Central memory CD8-positive, alpha-beta T cell (primary cell): Measurements from ENCODE around the gene BYSL.

ENCODE experiments used
- ATAC-seq: fragments of 150-1000 bp; cut with Tn5 transposase; replicated peaks from 2 replicates; pipeline ENCODE4 v1.10.0; 2022; ENCODE audit warnings: mild to moderate bottlenecking, moderate FRiP score, moderate number of reproducible peaks; ENCODE audit not compliant: poor library complexity, severe bottlenecking; ENCODE audit errors: extremely low read depth
- DNase-seq, 2 donors: peaks; one replicate each; pipeline ENCODE4 v3.0.0; 2021; ENCODE audit warnings: low spot score in 2 of 2
- H3K27ac Mint-ChIP-seq: one replicate; pipeline ENCODE4 v1.8.0; 2022; ENCODE audit warnings: low read depth, mild to moderate bottlenecking, moderate library complexity, mixed read lengths
- H3K27me3 Mint-ChIP-seq: one replicate; pipeline ENCODE4 v1.8.0; 2022; ENCODE audit warnings: mixed read lengths
- H3K36me3 Mint-ChIP-seq: one replicate; pipeline ENCODE4 v1.8.0; 2022; ENCODE audit warnings: mild to moderate bottlenecking, moderate library complexity, mixed read lengths; ENCODE audit not compliant: insufficient read depth
- H3K4me1 Mint-ChIP-seq: one replicate; pipeline ENCODE4 v1.8.0; 2022; ENCODE audit warnings: mixed read lengths
- H3K4me3 Mint-ChIP-seq: one replicate; pipeline ENCODE4 v1.8.0; 2022; ENCODE audit warnings: mild to moderate bottlenecking, moderate library complexity, mixed read lengths
- H3K9me3 Mint-ChIP-seq: one replicate; pipeline ENCODE4 v1.8.0; 2022; ENCODE audit warnings: mixed read lengths

BYSL gene, protein sequence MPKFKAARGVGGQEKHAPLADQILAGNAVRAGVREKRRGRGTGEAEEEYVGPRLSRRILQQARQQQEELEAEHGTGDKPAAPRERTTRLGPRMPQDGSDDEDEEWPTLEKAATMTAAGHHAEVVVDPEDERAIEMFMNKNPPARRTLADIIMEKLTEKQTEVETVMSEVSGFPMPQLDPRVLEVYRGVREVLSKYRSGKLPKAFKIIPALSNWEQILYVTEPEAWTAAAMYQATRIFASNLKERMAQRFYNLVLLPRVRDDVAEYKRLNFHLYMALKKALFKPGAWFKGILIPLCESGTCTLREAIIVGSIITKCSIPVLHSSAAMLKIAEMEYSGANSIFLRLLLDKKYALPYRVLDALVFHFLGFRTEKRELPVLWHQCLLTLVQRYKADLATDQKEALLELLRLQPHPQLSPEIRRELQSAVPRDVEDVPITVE

DNA sequence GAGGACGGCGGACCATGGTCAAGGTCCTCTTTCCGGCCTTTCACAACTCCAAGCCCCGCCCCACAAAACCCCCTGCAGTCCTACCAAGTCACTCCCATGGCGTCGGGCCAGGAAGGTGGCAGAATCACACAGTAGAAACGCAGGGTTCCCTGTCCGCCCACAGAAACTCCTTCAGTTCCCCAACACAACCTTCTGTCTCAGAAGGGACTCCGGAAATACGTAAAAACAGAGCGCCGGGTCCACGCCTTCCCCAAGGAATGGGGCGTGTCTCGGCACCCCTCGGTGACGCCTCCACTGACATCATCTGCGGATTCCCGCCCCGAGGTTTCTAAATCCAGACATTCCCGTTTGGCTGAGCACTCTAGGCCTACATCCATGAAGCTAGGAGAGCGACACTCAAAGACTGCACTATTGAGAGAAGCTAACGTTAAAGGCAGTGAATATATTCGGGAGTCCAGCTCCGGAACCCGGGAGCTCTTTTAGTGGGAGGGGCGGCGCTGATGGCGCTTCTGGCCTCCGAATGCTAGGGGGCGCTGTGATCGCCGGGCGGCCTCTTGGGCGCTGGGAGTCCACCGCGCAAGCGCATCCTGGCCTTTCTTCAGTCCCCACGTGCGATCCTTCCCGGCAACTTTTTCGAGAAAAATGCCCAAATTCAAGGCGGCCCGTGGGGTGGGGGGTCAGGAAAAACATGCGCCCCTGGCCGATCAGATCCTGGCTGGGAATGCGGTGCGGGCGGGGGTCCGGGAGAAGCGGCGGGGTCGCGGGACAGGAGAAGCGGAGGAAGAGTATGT, at the start of gene BYSL, which contains the start of gene MED20:
TSS of gene BYSL (plus strand) at position 579 of the 791 bp plus-strand sequence. CDS start at position 643, 64 bp downstream.
TSS of gene MED20 (minus strand) at position 219 of the 791 bp plus-strand sequence. CDS start at position 98, 121 bp downstream.
- Mint-ChIP-seq H3K27me3 (no peaks in the 10 kb centered on the region), H3K4me1 (peaks cover 57% of the 10 kb centered on the region), H3K27ac (peak within 1 kb of the TSS; percentile 98), H3K36me3 (peaks cover 34% of the 10 kb centered on the region), H3K4me3 (peak within 1 kb of the TSS; percentile 99), H3K9me3 (no peaks in the 10 kb centered on the region)
- DNase-seq (peak; percentile 92 to 95), ATAC-seq (peak; percentile 94)

GRCh38 chr6:41871691-41872090, 49.6 kb upstream of the BYSL start:
- ATAC-seq (no peak), DNase-seq (no peak)
- H3K4me1 Mint-ChIP-seq: no peaks in the 10 kb centered on the region
- H3K4me3 Mint-ChIP-seq: no peak overlapping the region
- no peaks in the 10 kb centered on the region for H3K9me3 Mint-ChIP-seq
- no peaks in the 10 kb centered on the region for H3K27me3 Mint-ChIP-seq
- peaks cover 3% of the 10 kb centered on the region for H3K36me3 Mint-ChIP-seq
- no peak overlapping the region for H3K27ac Mint-ChIP-seq

DNA sequence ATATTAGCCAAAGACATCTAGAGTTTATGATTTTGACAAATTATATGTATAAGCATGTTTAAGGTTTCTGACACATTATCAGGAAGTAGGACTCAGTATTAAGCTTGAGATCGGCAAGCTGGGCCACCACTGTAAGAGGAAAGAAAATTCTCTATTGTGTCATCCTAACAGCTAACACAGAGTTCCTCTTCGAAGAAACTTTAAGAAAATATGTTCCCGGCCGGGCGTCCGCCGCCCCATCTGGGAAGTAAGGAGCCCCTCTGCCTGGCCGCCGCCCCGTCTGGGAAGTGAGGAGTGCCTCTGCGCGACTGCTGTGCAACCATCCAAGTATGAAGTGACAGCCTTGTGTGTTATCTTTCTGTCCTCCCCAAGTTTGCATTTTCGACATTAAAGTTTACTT, 49.2 kb upstream of the BYSL start:
- DNase-seq (no peak), ATAC-seq (no peak)
- H3K9me3 Mint-ChIP-seq: no peaks in the 10 kb centered on the region
- no peaks in the 10 kb centered on the region for H3K27me3 Mint-ChIP-seq
- peaks cover 3% of the 10 kb centered on the region for H3K36me3 Mint-ChIP-seq
- no peak overlapping the region for H3K4me3 Mint-ChIP-seq
- no peaks in the 10 kb centered on the region for H3K4me1 Mint-ChIP-seq
- H3K27ac Mint-ChIP-seq: no peak overlapping the region

DNA sequence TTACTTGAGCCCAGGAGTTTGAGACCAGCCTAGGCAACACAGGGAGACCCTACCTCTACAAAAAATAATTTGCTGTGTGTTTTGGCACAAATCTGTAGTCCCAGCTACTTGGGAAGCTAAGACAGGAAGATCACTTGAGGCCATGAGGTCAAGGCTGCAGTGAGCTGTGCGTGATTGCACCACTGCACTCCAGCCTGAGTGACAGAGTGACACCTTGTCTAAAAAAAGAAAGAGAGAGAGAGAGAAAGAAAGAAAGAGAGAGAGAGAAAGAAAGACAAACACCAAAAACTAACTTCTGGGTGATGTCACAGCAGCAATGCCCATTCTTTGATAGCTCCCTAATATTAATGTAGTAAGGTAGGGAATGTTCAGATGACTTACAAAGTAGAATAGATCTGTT, 46.6 kb upstream of the BYSL start:
- Mint-ChIP-seq H3K27me3 (no peaks in the 10 kb centered on the region), H3K36me3 (no peaks in the 10 kb centered on the region), H3K4me1 (no peaks in the 10 kb centered on the region), H3K9me3 (no peaks in the 10 kb centered on the region), H3K4me3 (no peak overlapping the region), H3K27ac (no peak overlapping the region)
- ATAC-seq (no peak), DNase-seq (no peak)

GRCh38 chr6:41877051-41877680, 44.1 kb upstream of the BYSL start:
- no peaks in the 10 kb centered on the region for H3K9me3 Mint-ChIP-seq
- no peak overlapping the region for H3K27ac Mint-ChIP-seq
- ATAC-seq (no peak), DNase-seq (no peak)
- H3K36me3 Mint-ChIP-seq: no peaks in the 10 kb centered on the region
- no peak overlapping the region for H3K4me3 Mint-ChIP-seq
- H3K4me1 Mint-ChIP-seq: no peaks in the 10 kb centered on the region
- no peaks in the 10 kb centered on the region for H3K27me3 Mint-ChIP-seq

GRCh38 chr6:41878246-41878645, 43.1 kb upstream of the BYSL start:
- ATAC-seq (no peak), DNase-seq (no peak)
- Mint-ChIP-seq H3K4me1 (no peaks in the 10 kb centered on the region), H3K36me3 (no peaks in the 10 kb centered on the region), H3K4me3 (no peak overlapping the region), H3K27me3 (no peaks in the 10 kb centered on the region), H3K27ac (no peak overlapping the region), H3K9me3 (no peaks in the 10 kb centered on the region)

DNA sequence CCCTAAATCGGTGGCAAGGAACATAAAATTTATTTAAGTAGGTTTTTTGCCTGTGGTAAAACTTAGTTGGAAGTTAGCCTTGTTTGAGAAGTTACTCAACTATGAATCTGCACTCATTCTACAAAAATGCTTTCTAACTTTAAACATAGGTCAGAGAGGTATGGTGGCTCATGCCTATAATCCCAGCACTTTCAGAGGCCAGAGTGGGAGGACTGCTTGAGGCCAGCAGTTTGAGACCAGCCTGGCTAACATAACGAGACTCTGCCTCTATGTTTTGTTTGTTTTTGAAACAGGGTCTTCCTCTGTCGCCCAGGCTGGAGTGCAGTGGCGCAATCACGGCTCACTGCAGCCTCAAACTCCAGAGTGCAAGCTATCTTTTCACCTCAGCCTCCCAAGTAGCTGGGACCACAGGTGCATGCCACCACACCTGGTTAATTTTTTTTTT, 42.3 kb upstream of the BYSL start:
- DNase-seq: no peak
- ATAC-seq: no peak
- H3K36me3 Mint-ChIP-seq: no peaks in the 10 kb centered on the region
- H3K27ac Mint-ChIP-seq: no peak overlapping the region
- H3K4me3 Mint-ChIP-seq: no peak overlapping the region
- no peaks in the 10 kb centered on the region for H3K4me1 Mint-ChIP-seq
- no peaks in the 10 kb centered on the region for H3K27me3 Mint-ChIP-seq
- no peaks in the 10 kb centered on the region for H3K9me3 Mint-ChIP-seq

DNA sequence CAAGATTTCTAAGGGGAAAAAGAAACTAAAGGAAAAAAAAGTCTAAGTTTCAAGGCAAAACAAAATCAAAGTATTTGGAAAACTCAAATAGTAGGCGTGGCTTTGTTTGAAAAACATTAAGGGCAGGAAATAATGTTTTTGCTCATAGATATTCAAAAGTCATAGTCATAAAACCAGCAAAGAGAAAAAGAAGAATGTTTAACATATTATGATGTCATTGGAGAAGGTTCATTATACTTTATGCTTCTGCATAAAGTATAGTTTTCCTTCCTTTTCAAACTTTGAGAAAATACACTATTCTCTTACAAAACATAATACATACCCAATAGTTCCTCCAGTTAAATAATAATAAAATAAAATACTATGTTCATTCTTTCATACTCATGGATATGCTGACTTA, 39.8 kb upstream of the BYSL start:
- Mint-ChIP-seq H3K4me1 (no peaks in the 10 kb centered on the region), H3K27me3 (no peaks in the 10 kb centered on the region), H3K9me3 (no peaks in the 10 kb centered on the region), H3K4me3 (no peak overlapping the region), H3K36me3 (no peaks in the 10 kb centered on the region), H3K27ac (no peak overlapping the region)
- ATAC-seq: no peak
- no peak for DNase-seq

DNA sequence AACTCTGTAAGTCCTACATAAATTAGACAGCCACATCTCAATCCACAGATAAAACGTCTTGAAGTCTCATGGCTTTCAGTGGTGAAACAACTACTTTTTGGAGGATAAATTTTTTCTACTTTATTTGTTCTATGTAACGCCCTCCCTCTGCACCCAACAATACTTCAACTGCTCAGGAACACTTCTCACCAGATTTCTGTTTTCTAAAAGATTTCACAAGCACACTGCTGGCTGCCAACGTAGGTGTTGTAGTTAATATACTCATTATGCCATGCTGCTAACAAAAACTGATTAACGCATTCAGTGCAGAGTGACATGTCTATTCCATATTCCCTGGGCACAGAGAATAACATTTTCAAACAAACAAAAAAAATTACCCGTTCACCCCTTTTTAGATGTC, 36.3 kb upstream of the BYSL start:
- ATAC-seq (no peak), DNase-seq (no peak)
- Mint-ChIP-seq H3K27me3 (no peaks in the 10 kb centered on the region), H3K4me1 (no peaks in the 10 kb centered on the region), H3K27ac (no peak overlapping the region), H3K9me3 (no peaks in the 10 kb centered on the region), H3K4me3 (no peak overlapping the region), H3K36me3 (no peaks in the 10 kb centered on the region)

GRCh38 chr6:41885930-41886329, 35.4 kb upstream of the BYSL start:
- Mint-ChIP-seq H3K9me3 (no peaks in the 10 kb centered on the region), H3K4me1 (no peaks in the 10 kb centered on the region), H3K27me3 (no peaks in the 10 kb centered on the region), H3K36me3 (no peaks in the 10 kb centered on the region), H3K4me3 (no peak overlapping the region), H3K27ac (no peak overlapping the region)
- no peak for ATAC-seq
- no peak for DNase-seq

DNA sequence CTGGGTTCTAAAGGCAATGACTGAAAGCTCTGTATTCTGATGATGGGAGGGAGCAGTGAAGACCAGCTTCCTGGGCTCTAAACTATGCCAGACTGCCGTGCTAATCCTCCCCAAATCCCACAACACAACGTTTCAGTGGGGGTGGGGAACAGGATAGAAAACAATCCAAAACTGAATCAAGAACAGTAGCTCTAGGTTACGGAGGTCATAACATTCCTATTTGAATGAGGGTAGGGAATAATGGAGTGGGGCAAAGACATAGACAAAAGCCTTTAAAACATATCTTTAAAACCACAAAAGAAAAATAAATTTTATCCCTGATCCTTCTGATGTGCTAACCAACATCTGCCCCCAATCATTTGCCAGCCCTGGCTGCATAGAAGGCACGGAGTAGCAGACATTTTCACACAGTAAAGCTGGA, 34.0 kb upstream of the BYSL start:
- no peak overlapping the region for H3K27ac Mint-ChIP-seq
- H3K27me3 Mint-ChIP-seq: no peaks in the 10 kb centered on the region
- no peak overlapping the region for H3K4me3 Mint-ChIP-seq
- H3K9me3 Mint-ChIP-seq: no peaks in the 10 kb centered on the region
- DNase-seq (no peak), ATAC-seq (no peak)
- no peaks in the 10 kb centered on the region for H3K36me3 Mint-ChIP-seq
- H3K4me1 Mint-ChIP-seq: no peaks in the 10 kb centered on the region

DNA sequence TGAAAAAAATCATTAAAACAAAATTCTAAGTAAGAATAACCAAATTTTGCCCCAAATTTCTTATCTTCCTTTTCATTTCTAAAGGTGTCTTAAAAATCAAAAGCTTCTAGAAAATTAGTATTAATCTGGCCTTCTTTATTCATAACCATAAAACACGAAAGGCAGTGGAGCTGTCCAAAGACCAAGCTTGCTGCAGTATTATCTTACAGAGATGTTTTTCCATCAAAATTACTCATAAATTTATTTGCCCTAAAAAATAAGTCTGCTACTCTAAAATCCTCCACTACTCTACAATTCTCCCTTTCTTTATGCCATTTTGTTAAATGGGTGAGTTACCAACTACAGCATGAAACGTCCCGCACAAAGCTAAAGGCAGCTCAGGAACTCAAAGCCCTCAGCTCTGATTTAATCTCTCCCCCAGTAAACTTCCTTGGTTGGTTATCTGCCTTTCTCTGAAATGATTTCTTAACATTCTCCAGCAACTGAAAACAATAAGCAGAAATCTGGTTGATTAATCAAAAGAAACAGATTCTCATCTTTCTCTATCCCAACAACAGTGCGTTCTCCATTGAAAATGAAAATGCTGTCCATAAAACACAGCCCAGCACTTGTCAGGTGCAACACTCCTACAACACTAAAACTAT, 28.3 kb upstream of the BYSL start:
- Mint-ChIP-seq H3K36me3 (peaks cover 6% of the 10 kb centered on the region), H3K4me3 (no peak overlapping the region), H3K4me1 (peaks cover 14% of the 10 kb centered on the region), H3K9me3 (no peaks in the 10 kb centered on the region), H3K27ac (no peak overlapping the region), H3K27me3 (no peaks in the 10 kb centered on the region)
- DNase-seq: no peak
- ATAC-seq: no peak
